Ureter (tissue), 1 donor: ENCODE results near the gene FANCE. TPM values are rescaled to one million over a fixed set of nuclear protein-coding genes. Genes with fewer than 3 reads are reported as not detected.

ENCODE experiments used
- DNase-seq: peaks from one replicate; pipeline ENCODE4 v3.0.0-alpha.2; 2020; ENCODE audit warnings: low spot score
- total RNA-seq: library from RNA; stranded (reverse); gene quantifications from one replicate; pipeline ENCODE4 v1.2.4, GENCODE V29; 2023
- donor health status: DM: yes; HTN: yes; CAD: no.

FANCE gene
- 5.5 TPM for total RNA-seq

GRCh38 chr6:35452183-35453090 is at the start of gene FANCE:
FANCE (plus strand) TSS chr6:35452338; CDS start chr6:35452546, 208 bp downstream.
- DNase-seq: peak; percentile 96

- DNase-seq: no peak
Observed at GRCh38 chr6:35402856-35403191, 49.3 kb upstream of the FANCE start.

- DNase-seq: no peak
Observed at GRCh38 chr6:35403544-35404442, 48.3 kb upstream of the FANCE start.

GRCh38 chr6:35406711-35407485 is 45.2 kb upstream of the FANCE start:
- no peak for DNase-seq

- no peak for DNase-seq
Observed at GRCh38 chr6:35409245-35409644, 42.9 kb upstream of the FANCE start.

GRCh38 chr6:35410131-35410530 is 42.0 kb upstream of the FANCE start:
- DNase-seq: no peak

- no peak for DNase-seq
Observed at GRCh38 chr6:35411066-35411465, 41.1 kb upstream of the FANCE start.

GRCh38 chr6:35412102-35412501 is 40.0 kb upstream of the FANCE start:
- no peak for DNase-seq

- no peak for DNase-seq
Observed at GRCh38 chr6:35413911-35414310, 38.2 kb upstream of the FANCE start.

GRCh38 chr6:35415065-35415891 is 36.9 kb upstream of the FANCE start:
- DNase-seq: peak; percentile 80

- DNase-seq: no peak
Observed at GRCh38 chr6:35417979-35418661, 34.0 kb upstream of the FANCE start.

GRCh38 chr6:35419417-35419816 is 32.7 kb upstream of the FANCE start:
- no peak for DNase-seq

- DNase-seq: no peak
Observed at GRCh38 chr6:35419961-35420360, 32.2 kb upstream of the FANCE start.

- no peak for DNase-seq
Observed at GRCh38 chr6:35425284-35425683, 26.9 kb upstream of the FANCE start.

- DNase-seq: no peak
Observed at GRCh38 chr6:35426074-35426473, 26.1 kb upstream of the FANCE start.

GRCh38 chr6:35427435-35427834 is 24.7 kb upstream of the FANCE start:
- no peak for DNase-seq

GRCh38 chr6:35427851-35428321 is 24.3 kb upstream of the FANCE start:
- DNase-seq: no peak

GRCh38 chr6:35428421-35429149 is 23.6 kb upstream of the FANCE start:
- DNase-seq: no peak

- no peak for DNase-seq
Observed at GRCh38 chr6:35429463-35429862, 22.7 kb upstream of the FANCE start.

- no peak for DNase-seq
Observed at GRCh38 chr6:35432291-35432690, 19.8 kb upstream of the FANCE start.
